GM18867 (cell line): ENCODE data around the gene MAP4K1.
"Not testable (repeated sequence)": the region's sequence is repeated elsewhere in the genome, so short reads cannot be mapped to it uniquely, and the experiment has no call there.

Source experiments
- ATAC-seq: cut with Tn5 transposase; IDR thresholded peaks from one replicate; pipeline ENCODE4 v1.9.1; 2021; ENCODE audit warnings: mild to moderate bottlenecking, moderate library complexity; ENCODE audit not compliant: unreplicated experiment

MAP4K1 gene

GRCh38 chr19:38579304-38579703 is 38.4 kb downstream of the MAP4K1 start:
- ATAC-seq, result not testable (repeated sequence)

GRCh38 chr19:38577826-38578225 is 39.9 kb downstream of the MAP4K1 start:
- ATAC-seq, result no peak

GRCh38 chr19:38571682-38572081 is 46.1 kb downstream of the MAP4K1 start:
- no peak for ATAC-seq

DNA sequence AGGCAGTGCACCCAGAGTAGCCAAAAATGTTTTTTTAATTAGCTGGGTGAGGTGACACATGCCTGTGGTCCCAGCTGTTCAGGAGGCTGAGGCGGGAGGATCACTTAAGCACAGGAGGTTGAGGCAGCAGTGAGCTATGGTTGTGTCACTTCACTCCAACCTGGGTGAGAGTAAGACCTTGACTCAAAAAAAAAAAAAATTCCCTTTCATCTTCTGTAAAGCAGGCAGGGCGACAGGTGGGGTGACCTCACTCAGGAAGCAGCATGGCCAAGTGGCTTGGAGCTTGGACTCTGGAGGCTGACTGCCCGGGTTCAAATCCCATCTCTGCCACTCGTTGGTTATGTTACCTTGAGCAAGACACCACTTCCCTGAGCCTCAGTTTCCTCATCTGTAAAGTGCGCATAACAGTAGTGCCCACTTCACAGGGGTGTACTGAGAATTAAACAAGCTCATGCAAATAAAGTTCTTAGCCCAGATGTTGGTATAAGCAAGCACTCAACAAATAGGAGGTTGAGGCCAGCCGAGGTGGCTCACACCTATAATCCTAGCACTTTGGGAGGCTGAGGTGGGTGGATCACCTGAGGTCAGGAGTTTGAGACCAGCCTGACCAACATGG is 48.3 kb downstream of the MAP4K1 start:
- ATAC-seq, result no peak

DNA sequence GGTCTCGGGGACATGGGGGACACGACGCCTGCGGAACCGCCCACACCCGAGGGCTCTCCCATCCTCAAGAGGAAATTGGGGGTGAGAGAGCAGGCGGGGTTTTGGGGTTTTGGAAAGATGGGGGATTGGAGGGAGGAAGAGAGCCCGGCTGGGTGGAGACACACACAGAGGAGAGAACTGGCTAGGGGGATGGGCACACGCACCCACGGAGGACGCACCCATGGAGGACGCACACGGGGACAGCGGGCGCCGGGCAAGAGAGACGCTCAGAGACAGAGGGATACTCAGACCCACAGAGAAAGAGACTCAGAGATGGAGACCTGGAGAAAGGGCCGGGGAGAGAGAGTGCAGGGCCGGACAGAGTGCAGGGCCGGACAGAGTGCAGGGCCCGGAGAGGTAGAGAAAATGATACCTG is 52.1 kb downstream of the MAP4K1 start:
- no peak for ATAC-seq

- ATAC-seq, result no peak
Measured at GRCh38 chr19:38564981-38565690, 52.6 kb downstream of the MAP4K1 start.

DNA sequence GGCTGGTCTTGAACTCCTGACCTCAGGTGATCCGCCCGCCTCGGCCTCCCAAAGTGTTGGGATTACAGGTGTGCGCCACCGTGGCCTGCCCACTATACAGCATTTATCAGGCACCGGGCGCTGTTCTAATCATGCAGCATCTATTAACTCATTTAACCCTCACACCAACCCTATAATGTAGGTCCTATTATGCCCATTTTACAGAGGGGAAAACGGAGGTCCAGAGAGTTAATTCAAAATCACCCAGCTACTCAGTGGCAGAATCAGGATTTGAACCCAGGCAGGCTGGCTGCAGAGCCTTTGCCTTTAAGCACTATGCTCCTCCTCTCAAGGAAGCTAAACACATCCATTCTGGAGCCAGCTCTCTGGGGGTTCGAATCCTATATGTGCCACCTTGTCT is 54.3 kb downstream of the MAP4K1 start:
- no peak for ATAC-seq

DNA sequence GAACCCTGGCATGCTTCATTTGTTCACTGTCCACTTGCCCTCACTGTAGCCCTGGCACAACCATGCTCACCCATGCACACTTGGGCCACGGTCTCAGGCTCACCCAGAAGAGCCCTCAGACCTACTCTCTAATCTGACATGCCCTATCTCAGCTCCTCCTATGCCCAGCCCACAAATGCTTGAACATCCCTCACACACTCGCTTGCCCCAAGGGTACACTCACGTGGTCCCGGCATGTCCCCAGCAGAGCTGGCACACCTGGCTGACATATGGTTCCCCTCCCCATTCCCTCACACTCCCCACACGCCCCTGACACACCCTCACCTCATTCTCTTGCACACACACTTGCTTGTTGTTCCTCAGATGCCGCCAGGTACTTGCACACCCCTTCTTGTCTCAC is 55.7 kb downstream of the MAP4K1 start:
- ATAC-seq, result no peak

GRCh38 chr19:38561658-38562057 is 56.1 kb downstream of the MAP4K1 start:
- no peak for ATAC-seq

GRCh38 chr19:38561053-38561606 is 56.6 kb downstream of the MAP4K1 start:
- ATAC-seq, result no peak

GRCh38 chr19:38559428-38560401 is 58.0 kb downstream of the MAP4K1 start:
- peak; percentile 64 for ATAC-seq

GRCh38 chr19:38558933-38559332 is 58.8 kb downstream of the MAP4K1 start:
- not testable (repeated sequence) for ATAC-seq

DNA sequence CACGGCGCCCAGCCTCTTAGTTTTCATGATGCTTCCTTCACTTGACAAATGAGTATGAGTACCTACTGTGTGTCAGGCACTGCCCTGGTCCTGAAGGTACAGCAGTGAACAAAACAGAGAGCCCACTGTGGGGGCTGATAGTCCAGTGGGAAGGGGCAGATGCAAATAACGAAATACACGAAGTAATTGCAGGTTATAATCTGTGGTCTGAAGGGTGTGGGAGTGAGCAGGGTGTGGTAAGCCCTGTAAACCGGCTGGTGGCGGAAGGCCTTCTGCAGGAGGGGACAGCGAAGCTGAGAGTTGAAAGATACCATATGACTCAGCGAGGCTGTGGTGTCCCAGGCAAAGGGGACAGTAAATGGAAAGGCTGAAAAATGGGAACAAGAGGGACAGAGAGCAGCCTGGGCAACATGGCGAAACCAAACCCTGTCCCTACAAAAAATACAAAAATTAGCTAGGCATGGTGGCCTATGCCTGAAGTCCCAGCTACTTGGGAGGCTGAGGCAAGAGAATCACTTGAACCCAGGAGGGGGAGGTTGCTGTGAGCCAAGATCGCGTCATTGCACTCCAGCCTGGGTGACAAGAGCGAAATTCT is 60.5 kb downstream of the MAP4K1 start:
- ATAC-seq, result peak; percentile 46

- peak; percentile 21 for ATAC-seq
Measured at GRCh38 chr19:38556521-38557174, 61.1 kb downstream of the MAP4K1 start.

GRCh38 chr19:38555200-38555599 is 62.6 kb downstream of the MAP4K1 start:
- ATAC-seq, result no peak

DNA sequence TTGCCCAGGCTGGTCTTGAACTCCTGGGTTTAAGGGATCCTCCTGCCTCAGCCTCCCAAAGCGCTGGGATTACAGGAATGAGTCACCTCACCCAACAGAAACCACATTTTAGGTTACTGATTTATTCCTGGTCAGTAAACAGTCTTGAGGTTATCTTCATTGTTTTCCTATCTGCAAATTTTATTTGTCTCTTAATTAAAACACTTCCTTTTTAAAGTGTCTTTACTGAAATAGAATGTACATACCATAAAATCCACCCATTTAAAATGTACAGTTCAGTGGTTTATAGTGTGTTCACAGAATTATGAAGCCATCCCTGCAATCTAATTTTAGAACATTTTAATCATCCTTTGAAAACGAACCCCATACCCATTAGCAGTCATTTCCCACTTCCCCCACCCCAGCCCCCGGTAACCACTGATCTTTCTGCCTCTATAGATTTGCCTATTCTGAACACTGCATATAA is 63.0 kb downstream of the MAP4K1 start:
- no peak for ATAC-seq

- ATAC-seq, result not testable (repeated sequence)
Measured at GRCh38 chr19:38553239-38553638, 64.5 kb downstream of the MAP4K1 start.

DNA sequence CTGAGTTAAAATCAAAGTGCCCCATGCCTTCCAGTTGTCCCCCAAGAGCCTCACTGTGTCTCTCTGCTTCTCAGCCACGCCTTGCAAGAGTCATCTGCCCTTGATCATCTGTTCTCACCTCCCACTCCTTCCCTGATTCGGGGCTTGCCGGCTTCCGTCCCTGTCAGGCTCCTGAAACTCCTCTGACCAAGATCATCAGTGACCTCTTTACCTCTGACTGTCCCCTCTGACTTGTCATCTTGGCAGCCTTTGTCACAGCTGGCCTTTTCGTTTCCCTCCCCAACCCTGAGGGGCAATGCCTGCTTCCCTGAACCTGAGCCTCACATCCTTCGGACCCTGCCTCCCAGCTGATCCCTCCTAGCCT is 66.3 kb downstream of the MAP4K1 start:
- ATAC-seq, result peak; percentile 67

- no peak for ATAC-seq
Measured at GRCh38 chr19:38550376-38550775, 67.4 kb downstream of the MAP4K1 start.

DNA sequence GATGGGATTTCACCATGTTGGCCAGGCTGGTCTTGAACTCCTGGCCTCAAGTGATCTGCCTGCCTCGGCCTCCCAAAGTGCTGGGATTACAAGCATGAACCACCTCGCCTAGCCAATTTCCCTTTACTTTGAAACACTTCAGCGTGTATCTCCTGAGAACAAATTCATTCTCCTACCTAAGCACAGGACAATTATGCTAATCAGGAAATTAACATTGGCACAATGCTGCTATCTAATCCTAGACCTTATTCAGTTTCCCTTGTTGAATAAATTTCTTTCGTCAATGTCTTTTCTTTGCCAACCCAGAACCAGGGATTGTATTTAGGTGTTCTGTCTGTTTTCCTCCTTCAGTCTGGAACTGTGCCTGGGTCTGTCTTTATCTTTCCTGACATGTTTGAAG is 67.8 kb downstream of the MAP4K1 start:
- no peak for ATAC-seq
